Osteoblast (primary cell): ENCODE measurements around the gene AAMDC. TPM values are rescaled to one million over a fixed set of nuclear protein-coding genes. Genes with fewer than 3 reads are reported as not detected.
A peak's percentile ranks its signal among the peaks of the same experiment; 100 is the strongest.
"Not testable (repeated sequence)": the region's sequence is repeated elsewhere in the genome, so short reads cannot be mapped to it uniquely, and the experiment has no call there.

Experiments used
- DNase-seq: peaks from one replicate; pipeline ENCODE4 v3.0.0; 2011; ENCODE audit warnings: low spot score, mixed read lengths; ENCODE audit not compliant: insufficient read length; ENCODE audit errors: missing footprints
- H2AFZ ChIP-seq: 2 replicates; pipeline ENCODE4 v1.6.0; 2011; ENCODE audit warnings: mild to moderate bottlenecking, low read length
- H3K27ac ChIP-seq: 2 replicates; pipeline ENCODE4 v1.5.1; 2011; ENCODE audit warnings: mild to moderate bottlenecking, low read depth, low read length, moderate library complexity
- H3K27me3 ChIP-seq: 2 replicates; pipeline ENCODE4 v1.6.0; 2012; ENCODE audit warnings: mild to moderate bottlenecking, control low read depth, inconsistent platforms, low read length, moderate library complexity; ENCODE audit not compliant: insufficient read depth
- H3K36me3 ChIP-seq: 2 replicates; pipeline ENCODE4 v1.5.1; 2011; ENCODE audit warnings: mild to moderate bottlenecking, low read length, control low read depth, moderate library complexity; ENCODE audit not compliant: insufficient read depth
- H3K4me1 ChIP-seq: 2 replicates; pipeline ENCODE4 v1.5.1; 2011; ENCODE audit warnings: mild to moderate bottlenecking, low read length, control low read depth, moderate library complexity; ENCODE audit not compliant: insufficient read depth
- H3K4me2 ChIP-seq: 2 replicates; pipeline ENCODE4 v1.6.0; 2011; ENCODE audit warnings: mild to moderate bottlenecking, low read length; ENCODE audit not compliant: insufficient read depth
- H3K4me3 ChIP-seq: fragments of 200-600 bp; sonication (generic); 3 replicates; pipeline ENCODE4 v1.5.1; 2012; ENCODE audit warnings: mild to moderate bottlenecking, low read length, inconsistent platforms; ENCODE audit not compliant: insufficient read depth
- H3K79me2 ChIP-seq: 2 replicates; pipeline ENCODE4 v1.6.0; 2012; ENCODE audit warnings: mild to moderate bottlenecking, low read length, control low read depth, inconsistent platforms; ENCODE audit not compliant: insufficient read depth
- H3K9me3 ChIP-seq: 2 replicates; pipeline ENCODE4 v1.5.1; 2011; ENCODE audit warnings: low read depth, low read length, control low read depth
- H4K20me1 ChIP-seq: 2 replicates; pipeline ENCODE4 v1.6.0; 2012; ENCODE audit warnings: mild to moderate bottlenecking, low read length, control low read depth; ENCODE audit not compliant: insufficient read depth
- total RNA-seq: library from RNA; depleted of rRNA; stranded (reverse); fragments of >200 nt; gene quantifications from 2 replicates; pipeline ENCODE4 v1.2.3, GENCODE V29; 2012
- TF ChIP-seq, protein P1 (sequence below): IDR thresholded peaks from 2 replicates; pipeline ENCODE4 v1.5.1; 2011; ENCODE audit warnings: mild to moderate bottlenecking, low read depth, low read length, moderate library complexity; ENCODE audit errors: extremely low read depth

The AAMDC gene
- total RNA-seq, 1 donor = 14.8 TPM

DNA sequence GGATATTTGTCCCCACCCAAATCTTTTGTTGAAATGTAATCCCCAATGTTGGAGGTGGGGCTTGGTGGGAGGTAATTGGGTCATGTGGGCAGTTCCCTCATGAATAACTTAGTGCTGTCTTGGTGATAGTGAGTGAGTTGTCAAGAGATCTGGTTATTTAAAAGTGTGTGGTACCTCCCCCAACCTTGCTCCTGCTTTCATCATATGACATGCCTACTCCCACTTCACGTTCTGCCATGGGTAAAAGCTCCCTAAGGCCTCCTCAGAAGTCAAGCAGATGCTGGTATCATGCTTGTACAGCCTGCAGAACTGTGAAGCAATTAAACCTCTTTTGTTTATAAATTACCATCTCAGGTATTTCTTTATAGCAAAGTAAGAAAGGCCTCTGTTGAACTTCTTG, 30.6 kb downstream of the AAMDC start:
- DNase-seq = no peak
- H3K79me2 ChIP-seq = no peaks in the 10 kb centered on the region
- H3K4me3 ChIP-seq = no peak overlapping the region
- H3K4me1 ChIP-seq = no peaks in the 10 kb centered on the region
- no peak overlapping the region for H3K27ac ChIP-seq
- no peak overlapping the region for H2AFZ ChIP-seq
- H3K36me3 ChIP-seq = peaks cover 11% of the 10 kb centered on the region
- H3K4me2 ChIP-seq = no peak overlapping the region
- H3K9me3 ChIP-seq = peaks cover 6% of the 10 kb centered on the region
- TF ChIP-seq, protein P1, sequence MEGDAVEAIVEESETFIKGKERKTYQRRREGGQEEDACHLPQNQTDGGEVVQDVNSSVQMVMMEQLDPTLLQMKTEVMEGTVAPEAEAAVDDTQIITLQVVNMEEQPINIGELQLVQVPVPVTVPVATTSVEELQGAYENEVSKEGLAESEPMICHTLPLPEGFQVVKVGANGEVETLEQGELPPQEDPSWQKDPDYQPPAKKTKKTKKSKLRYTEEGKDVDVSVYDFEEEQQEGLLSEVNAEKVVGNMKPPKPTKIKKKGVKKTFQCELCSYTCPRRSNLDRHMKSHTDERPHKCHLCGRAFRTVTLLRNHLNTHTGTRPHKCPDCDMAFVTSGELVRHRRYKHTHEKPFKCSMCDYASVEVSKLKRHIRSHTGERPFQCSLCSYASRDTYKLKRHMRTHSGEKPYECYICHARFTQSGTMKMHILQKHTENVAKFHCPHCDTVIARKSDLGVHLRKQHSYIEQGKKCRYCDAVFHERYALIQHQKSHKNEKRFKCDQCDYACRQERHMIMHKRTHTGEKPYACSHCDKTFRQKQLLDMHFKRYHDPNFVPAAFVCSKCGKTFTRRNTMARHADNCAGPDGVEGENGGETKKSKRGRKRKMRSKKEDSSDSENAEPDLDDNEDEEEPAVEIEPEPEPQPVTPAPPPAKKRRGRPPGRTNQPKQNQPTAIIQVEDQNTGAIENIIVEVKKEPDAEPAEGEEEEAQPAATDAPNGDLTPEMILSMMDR = no peak
- H3K27me3 ChIP-seq = no peaks in the 10 kb centered on the region
- no peaks in the 10 kb centered on the region for H4K20me1 ChIP-seq

DNA sequence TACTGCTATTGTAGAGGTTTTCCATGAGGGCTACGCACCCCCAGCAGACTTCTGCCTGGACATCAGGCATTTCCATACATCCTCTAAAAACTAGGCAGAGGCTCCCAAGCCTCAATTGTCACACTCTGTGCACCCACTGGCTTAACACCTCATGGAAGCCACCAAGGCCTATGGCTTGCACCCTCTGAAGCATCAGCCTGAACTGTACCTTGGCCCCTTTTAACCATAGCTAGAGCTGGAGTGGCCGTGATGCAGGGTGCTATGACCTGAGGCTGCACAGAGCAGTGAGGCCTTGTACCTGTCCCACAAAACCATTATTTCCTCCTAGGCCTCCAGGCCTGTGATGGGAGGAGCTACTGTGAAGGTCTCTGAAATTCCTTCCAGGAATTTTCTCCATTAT, 33.9 kb downstream of the AAMDC start:
- no peak overlapping the region for H3K4me2 ChIP-seq
- DNase-seq = no peak
- H3K4me1 ChIP-seq = no peaks in the 10 kb centered on the region
- no peak overlapping the region for H2AFZ ChIP-seq
- H4K20me1 ChIP-seq = no peaks in the 10 kb centered on the region
- no peak overlapping the region for H3K27ac ChIP-seq
- no peaks in the 10 kb centered on the region for H3K27me3 ChIP-seq
- H3K4me3 ChIP-seq = no peak overlapping the region
- TF ChIP-seq, protein P1 = no peak
- no peaks in the 10 kb centered on the region for H3K79me2 ChIP-seq
- H3K9me3 ChIP-seq = peaks cover 6% of the 10 kb centered on the region
- H3K36me3 ChIP-seq = peaks cover 15% of the 10 kb centered on the region

DNA sequence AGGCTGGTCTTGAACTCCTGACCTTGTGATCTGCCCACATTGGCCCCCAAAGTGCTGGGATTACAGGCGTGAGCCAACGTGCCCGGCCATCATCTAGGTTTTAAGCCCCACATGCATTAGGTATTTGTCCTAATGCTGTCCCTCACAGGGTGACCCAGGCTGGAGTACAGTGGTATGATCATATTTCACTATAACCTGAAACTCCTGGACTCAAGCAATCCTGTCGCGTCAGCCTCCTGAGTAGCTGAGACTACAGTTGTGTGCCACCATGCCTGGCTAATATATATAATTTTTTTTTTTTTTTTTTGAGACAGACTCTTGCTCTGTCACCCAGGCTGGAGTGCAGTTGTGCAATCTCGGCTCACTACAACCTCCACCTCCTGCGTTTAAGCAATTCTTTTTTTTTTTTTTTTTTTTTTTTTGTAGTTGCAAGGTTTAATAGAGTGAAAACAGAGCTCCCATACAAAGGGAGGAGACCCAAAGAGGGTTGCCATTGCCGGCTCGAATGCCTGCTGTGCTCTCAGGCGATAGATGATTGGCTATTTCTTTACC, 37.0 kb downstream of the AAMDC start:
- not testable (repeated sequence) for H3K4me2 ChIP-seq, H3K9me3 ChIP-seq, H3K4me1 ChIP-seq, H3K27ac ChIP-seq, H4K20me1 ChIP-seq, H3K79me2 ChIP-seq, H2AFZ ChIP-seq, DNase-seq, H3K4me3 ChIP-seq, H3K27me3 ChIP-seq
- H3K36me3 ChIP-seq = peaks cover 15% of the 10 kb centered on the region

DNA sequence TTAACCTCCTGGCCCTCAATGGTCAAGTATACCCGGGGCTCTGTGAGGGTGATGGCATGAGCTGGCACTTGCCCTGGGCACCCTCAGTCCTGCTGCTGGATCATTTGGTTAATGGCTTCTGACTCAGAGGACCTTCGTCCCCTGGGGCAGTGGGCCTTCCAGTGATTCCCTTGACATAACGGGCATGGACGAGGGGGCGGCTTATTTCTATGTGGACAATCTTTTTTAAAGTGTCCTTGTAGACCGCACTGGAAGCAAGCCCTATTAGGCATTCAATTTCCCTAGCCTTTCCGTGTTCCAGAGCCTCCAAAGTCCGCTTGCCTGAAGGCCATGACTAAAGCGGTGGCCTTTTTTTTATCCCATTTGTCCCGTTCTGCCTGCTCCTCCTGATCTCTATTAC, 40.5 kb downstream of the AAMDC start:
- H3K4me3 ChIP-seq, DNase-seq, H3K4me2 ChIP-seq, H3K9me3 ChIP-seq, H2AFZ ChIP-seq, H3K27me3 ChIP-seq, H3K36me3 ChIP-seq, H3K79me2 ChIP-seq, H3K27ac ChIP-seq, H4K20me1 ChIP-seq: not testable (repeated sequence)
- peaks cover 11% of the 10 kb centered on the region for H3K4me1 ChIP-seq

DNA sequence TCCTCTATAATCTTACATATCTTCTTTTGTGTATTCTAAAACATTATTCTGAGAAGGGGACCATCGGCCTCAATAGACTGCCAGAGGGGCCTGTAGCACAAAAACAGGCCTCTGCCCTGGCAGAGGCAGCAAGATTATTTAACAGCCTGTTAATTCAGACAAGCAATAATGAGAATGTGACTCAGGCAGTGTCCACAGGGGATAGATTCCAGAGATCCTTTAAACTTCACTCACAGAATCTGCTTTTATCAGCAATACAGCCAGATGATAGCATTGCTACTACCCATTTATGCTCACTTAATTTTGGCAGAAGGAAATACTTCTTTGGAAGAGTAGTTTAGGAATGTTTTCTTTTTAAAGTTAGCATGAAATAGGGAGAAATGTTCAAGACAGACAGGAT, 44.9 kb downstream of the AAMDC start:
- no peaks in the 10 kb centered on the region for H4K20me1 ChIP-seq
- H3K36me3 ChIP-seq = peaks cover 9% of the 10 kb centered on the region
- no peak overlapping the region for H3K4me2 ChIP-seq
- H3K27ac ChIP-seq = peak overlapping the region; percentile 11
- no peak overlapping the region for H3K4me3 ChIP-seq
- peaks cover 11% of the 10 kb centered on the region for H3K4me1 ChIP-seq
- peak; percentile 72 for DNase-seq
- TF ChIP-seq, protein P1 = no peak
- H3K27me3 ChIP-seq = no peaks in the 10 kb centered on the region
- no peaks in the 10 kb centered on the region for H3K79me2 ChIP-seq
- H2AFZ ChIP-seq = no peak overlapping the region
- no peaks in the 10 kb centered on the region for H3K9me3 ChIP-seq
